Measurements from ENCODE around the gene C1QB. TPM values are rescaled to one million over a fixed set of nuclear protein-coding genes. Genes with fewer than 3 reads are reported as not detected.

The C1QB gene
- total RNA-seq, 1 donor from 2014 or later: 14.4 TPM

- ATAC-seq: no peak
These were observed 17.6 kb upstream of the C1QB start for GRCh38 chr1:22635436-22635835.

GRCh38 chr1:22636353-22636752 lies 16.7 kb upstream of the C1QB start, which contains the start of gene C1QA:
C1QA (plus strand) TSS chr1:22636628; CDS start chr1:22637617, 989 bp downstream.
- no peak for ATAC-seq

GRCh38 chr1:22636927-22637326 lies 16.1 kb upstream of the C1QB start:
- ATAC-seq: no peak

GRCh38 chr1:22637907-22638445 lies 15.1 kb upstream of the C1QB start:
- ATAC-seq: no peak

GRCh38 chr1:22638476-22639234 lies 14.4 kb upstream of the C1QB start:
- no peak for ATAC-seq

- ATAC-seq: no peak
These were observed 13.8 kb upstream of the C1QB start for GRCh38 chr1:22639286-22639685.

GRCh38 chr1:22641247-22641646 lies 11.8 kb upstream of the C1QB start:
- ATAC-seq: no peak

- ATAC-seq: peak; percentile 81
These were observed 11.0 kb upstream of the C1QB start for GRCh38 chr1:22641906-22642636.

- ATAC-seq: no peak
These were observed 9.7 kb upstream of the C1QB start, which contains the start of gene C1QC for GRCh38 chr1:22643381-22643780. C1QC (plus strand) TSS chr1:22643633; CDS start chr1:22644024, 391 bp downstream.

GRCh38 chr1:22643928-22644327 lies 9.1 kb upstream of the C1QB start:
- ATAC-seq: peak; percentile 8

GRCh38 chr1:22645931-22646330 lies 7.1 kb upstream of the C1QB start:
- no peak for ATAC-seq

- ATAC-seq: no peak
These were observed 6.7 kb upstream of the C1QB start for GRCh38 chr1:22646384-22646783.

- no peak for ATAC-seq
These were observed 2.8 kb upstream of the C1QB start for GRCh38 chr1:22650089-22650693.

- no peak for ATAC-seq
These were observed 837 bp upstream of the C1QB start for GRCh38 chr1:22651941-22652856.

GRCh38 chr1:22654692-22655091 lies 1.7 kb downstream of the C1QB start:
- ATAC-seq: no peak

- no peak for ATAC-seq
These were observed 5.5 kb downstream of the C1QB start for GRCh38 chr1:22658385-22659163.

- no peak for ATAC-seq
These were observed 7.7 kb downstream of the C1QB start for GRCh38 chr1:22660716-22661241.

GRCh38 chr1:22661880-22662279 lies 8.8 kb downstream of the C1QB start:
- no peak for ATAC-seq

GRCh38 chr1:22662318-22662717 lies 9.3 kb downstream of the C1QB start:
- ATAC-seq: no peak

GRCh38 chr1:22662986-22663408 lies 10.0 kb downstream of the C1QB start:
- ATAC-seq: no peak

- ATAC-seq: no peak
These were observed 12.7 kb downstream of the C1QB start for GRCh38 chr1:22665752-22666151.
